Chondrocyte (in vitro differentiated cells): Measurements from ENCODE around the gene OSTN. TPM values are rescaled to one million over a fixed set of nuclear protein-coding genes. Genes with fewer than 3 reads are reported as not detected.

Experiments used
- DNase-seq: peaks from one replicate; pipeline ENCODE4 v3.0.0; 2021; ENCODE audit warnings: mixed read lengths, low spot score
- H3K27ac Mint-ChIP-seq: one replicate; pipeline ENCODE4 v1.8.0; 2021; ENCODE audit warnings: mild to moderate bottlenecking, moderate library complexity, mixed read lengths; ENCODE audit not compliant: unreplicated experiment
- H3K27me3 Mint-ChIP-seq: 2 replicates; pipeline ENCODE4 v1.8.0; 2021; ENCODE audit warnings: low read depth, mixed read lengths
- H3K36me3 Mint-ChIP-seq: 2 replicates; pipeline ENCODE4 v1.8.0; 2021; ENCODE audit warnings: low read depth, mixed read lengths
- H3K4me1 Mint-ChIP-seq: 2 replicates; pipeline ENCODE4 v1.8.0; 2021; ENCODE audit warnings: low read depth, mild to moderate bottlenecking, mixed read lengths
- H3K4me3 Mint-ChIP-seq: one replicate; pipeline ENCODE4 v1.8.0; 2021; ENCODE audit warnings: mild to moderate bottlenecking, moderate library complexity, mixed read lengths; ENCODE audit not compliant: unreplicated experiment
- H3K9me3 Mint-ChIP-seq: 2 replicates; pipeline ENCODE4 v1.8.0; 2021; ENCODE audit warnings: low read depth, mixed read lengths
- CTCF ChIP-seq: fragments of 200-600 bp; sonication (generic); IDR thresholded peaks from 2 replicates; pipeline ENCODE4 v1.5.0; 2021; ENCODE audit warnings: antibody characterized with exemption, mild to moderate bottlenecking, moderate library complexity
- total RNA-seq: library from RNA; stranded (reverse); gene quantifications from 3 replicates; pipeline ENCODE4 v1.2.1, GENCODE V29; 2021

OSTN gene
- total RNA-seq, 1 donor from 2014 or later = not detected

- Mint-ChIP-seq H3K27me3 (no peaks in the 10 kb centered on the region), H3K27ac (no peak overlapping the region), H3K9me3 (no peaks in the 10 kb centered on the region), H3K4me1 (peaks cover 10% of the 10 kb centered on the region), H3K36me3 (no peaks in the 10 kb centered on the region), H3K4me3 (no peak overlapping the region)
- TF ChIP-seq CTCF = no peak
- no peak for DNase-seq
Observed at GRCh38 chr3:191253089-191253799, 54.2 kb downstream of the OSTN start.

DNA sequence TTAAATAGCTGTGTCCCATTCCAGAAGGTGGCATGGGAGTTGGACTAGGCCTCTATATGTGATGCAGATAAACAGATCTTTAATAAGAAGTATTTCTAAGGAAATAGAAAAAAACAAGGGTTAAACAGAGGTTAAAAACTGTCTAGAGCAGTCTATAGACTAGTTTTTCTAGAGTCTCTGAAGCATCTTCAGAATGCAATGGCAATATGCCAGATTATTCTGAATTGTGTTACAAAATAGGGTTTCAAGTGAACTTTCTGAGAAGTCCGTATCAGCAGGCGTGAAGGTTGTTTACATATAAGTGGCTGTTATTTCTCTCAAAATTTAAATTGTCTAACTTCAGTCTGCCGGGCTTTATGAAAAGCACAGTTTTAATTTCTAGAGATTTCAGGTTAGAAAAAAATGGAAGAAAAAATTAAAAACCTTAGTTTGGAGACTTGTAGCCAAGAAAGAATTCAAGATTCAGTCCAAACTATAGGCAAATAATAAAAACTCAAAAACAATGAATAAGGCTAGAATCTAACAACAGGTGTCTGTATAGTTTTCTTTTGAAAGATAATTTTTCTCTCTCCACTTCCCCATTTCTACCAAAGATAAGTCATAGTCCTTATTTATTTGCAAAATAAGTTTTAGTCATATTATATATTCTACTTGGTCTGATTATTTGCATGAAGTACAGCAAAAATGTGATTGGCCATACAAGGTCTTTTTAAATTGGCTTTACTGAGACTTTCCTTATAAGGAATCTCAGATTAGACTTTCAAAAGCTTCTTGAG, 55.2 kb downstream of the OSTN start:
- Mint-ChIP-seq H3K4me3 (no peak overlapping the region), H3K4me1 (peaks cover 10% of the 10 kb centered on the region), H3K27me3 (no peaks in the 10 kb centered on the region), H3K36me3 (no peaks in the 10 kb centered on the region), H3K9me3 (no peaks in the 10 kb centered on the region), H3K27ac (no peak overlapping the region)
- no peak for TF ChIP-seq CTCF
- DNase-seq = no peak

DNA sequence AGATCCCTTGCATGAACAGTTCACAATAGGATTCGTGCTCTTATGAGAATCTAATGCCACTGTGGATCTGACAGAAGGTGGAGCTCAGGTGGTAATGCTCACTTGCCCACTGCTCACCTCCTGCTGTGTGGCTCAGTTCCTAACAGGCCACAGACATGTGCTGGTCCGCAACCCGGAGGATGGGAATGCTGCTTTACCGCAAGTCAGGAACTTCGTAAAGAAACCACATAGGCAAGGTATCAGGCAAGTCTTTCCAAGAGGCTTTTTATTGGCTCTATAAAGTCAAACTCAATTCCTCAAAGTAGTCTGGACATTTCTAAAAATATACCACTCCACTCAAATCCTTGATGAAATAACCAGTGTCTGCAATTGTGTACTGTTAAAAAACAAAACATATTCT, 56.1 kb downstream of the OSTN start:
- no peak overlapping the region for H3K27ac Mint-ChIP-seq
- no peaks in the 10 kb centered on the region for H3K27me3 Mint-ChIP-seq
- H3K9me3 Mint-ChIP-seq = no peaks in the 10 kb centered on the region
- peaks cover 10% of the 10 kb centered on the region for H3K4me1 Mint-ChIP-seq
- DNase-seq = no peak
- no peak overlapping the region for H3K4me3 Mint-ChIP-seq
- no peaks in the 10 kb centered on the region for H3K36me3 Mint-ChIP-seq
- TF ChIP-seq CTCF = no peak

DNA sequence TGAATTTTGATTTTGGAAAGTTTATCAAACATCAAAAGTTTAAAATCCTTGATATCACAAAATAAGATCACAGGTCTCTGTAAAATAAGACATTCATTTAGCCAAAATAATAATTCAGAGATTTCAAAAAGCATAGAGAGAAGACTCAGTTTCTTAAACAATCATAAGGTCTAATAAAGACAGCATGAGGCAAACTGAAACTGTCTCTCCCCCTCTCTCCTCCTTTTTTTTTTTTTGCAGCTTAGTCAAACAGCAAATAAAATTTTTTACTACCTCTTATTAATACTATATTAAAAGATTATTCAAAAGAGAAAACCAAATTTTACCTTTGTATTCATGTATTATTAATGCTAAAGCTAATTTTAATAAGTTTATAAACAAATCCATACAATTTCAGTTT, 57.4 kb downstream of the OSTN start:
- H3K27ac Mint-ChIP-seq = no peak overlapping the region
- H3K27me3 Mint-ChIP-seq = no peaks in the 10 kb centered on the region
- no peak overlapping the region for H3K4me3 Mint-ChIP-seq
- peaks cover 10% of the 10 kb centered on the region for H3K4me1 Mint-ChIP-seq
- no peaks in the 10 kb centered on the region for H3K36me3 Mint-ChIP-seq
- no peak for DNase-seq
- H3K9me3 Mint-ChIP-seq = no peaks in the 10 kb centered on the region
- TF ChIP-seq CTCF = no peak

GRCh38 chr3:191257286-191257685, 58.2 kb downstream of the OSTN start:
- no peak for TF ChIP-seq CTCF
- no peak overlapping the region for H3K27ac Mint-ChIP-seq
- H3K9me3 Mint-ChIP-seq = no peaks in the 10 kb centered on the region
- H3K36me3 Mint-ChIP-seq = no peaks in the 10 kb centered on the region
- no peaks in the 10 kb centered on the region for H3K27me3 Mint-ChIP-seq
- peaks cover 10% of the 10 kb centered on the region for H3K4me1 Mint-ChIP-seq
- H3K4me3 Mint-ChIP-seq = no peak overlapping the region
- DNase-seq = no peak
